HG03565 (cell line): ENCODE results near the gene TARP.
"Not testable (repeated sequence)": the region's sequence is repeated elsewhere in the genome, so short reads cannot be mapped to it uniquely, and the experiment has no call there.

ENCODE experiments used
- ATAC-seq: cut with Tn5 transposase; IDR thresholded peaks from one replicate; pipeline ENCODE4 v1.9.1; 2021; ENCODE audit warnings: mild to moderate bottlenecking, moderate library complexity; ENCODE audit not compliant: unreplicated experiment

Gene TARP

DNA sequence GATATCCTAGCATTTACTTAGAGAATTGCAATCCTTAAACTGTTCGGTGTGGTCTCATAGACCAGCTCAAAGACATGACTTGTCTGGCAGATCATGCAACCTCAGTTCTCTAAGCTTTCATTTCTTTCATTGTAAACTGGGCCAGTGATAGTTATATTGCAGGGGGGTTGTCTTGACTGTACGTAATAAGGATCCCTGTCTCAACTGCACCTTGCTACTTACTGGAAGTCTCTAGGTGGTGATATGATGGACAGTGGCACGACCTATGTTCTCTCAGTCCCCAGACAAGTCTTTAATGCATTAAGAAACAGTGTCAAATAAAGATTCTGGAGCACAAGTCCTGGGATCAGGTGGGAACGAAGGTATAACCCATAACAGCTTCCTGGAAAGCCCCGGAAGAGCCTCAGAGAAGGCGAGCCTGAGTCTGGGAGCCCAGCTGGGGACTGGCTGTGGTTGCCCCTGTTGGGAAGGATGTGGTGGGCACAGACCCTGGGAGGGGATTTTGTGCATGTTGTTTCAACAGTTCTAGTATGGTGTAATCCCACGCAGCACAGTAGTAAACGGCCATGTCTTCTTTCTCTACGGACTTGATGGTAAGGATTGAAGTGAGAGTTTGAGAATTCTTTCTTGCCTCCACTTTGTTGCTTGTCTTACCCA is 26.0 kb upstream of the TARP start:
- no peak for ATAC-seq

DNA sequence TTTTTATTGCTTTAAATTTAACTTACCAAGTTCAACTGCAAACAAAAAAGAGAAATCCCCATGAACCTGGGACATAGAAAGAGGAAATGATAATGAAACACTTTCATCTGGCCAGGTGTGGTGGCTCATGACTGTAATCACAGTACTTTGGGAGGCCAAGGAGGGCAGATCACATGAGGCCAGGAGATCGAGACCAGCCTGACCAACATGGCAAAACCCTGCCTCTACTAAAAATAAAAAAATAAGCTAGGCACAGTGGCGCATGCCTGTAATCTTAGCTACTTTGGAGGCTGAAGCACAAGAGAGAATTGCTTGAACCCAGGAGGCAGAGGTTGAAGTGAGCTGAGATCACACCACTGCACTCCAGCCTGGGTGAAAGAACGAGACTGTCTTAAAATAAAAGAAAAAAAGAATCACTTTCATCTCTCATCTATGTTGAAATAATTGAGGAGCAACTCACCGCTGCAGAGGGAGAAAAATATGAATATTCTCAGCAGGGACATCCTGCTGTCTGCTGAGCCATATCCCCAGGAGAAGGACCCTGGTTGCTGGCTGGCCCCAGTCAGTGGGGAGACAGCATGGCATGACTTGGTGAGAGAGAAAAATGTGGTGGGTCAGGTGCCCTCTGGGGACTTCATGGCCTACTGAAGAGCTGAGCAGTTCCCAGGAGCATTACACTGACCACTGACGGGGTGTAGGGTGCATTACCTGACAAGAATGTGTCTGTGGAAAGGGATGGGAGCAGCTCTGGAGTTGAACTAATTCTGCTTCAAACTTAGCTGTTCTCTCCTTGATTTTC is 22.8 kb upstream of the TARP start:
- ATAC-seq: no peak

DNA sequence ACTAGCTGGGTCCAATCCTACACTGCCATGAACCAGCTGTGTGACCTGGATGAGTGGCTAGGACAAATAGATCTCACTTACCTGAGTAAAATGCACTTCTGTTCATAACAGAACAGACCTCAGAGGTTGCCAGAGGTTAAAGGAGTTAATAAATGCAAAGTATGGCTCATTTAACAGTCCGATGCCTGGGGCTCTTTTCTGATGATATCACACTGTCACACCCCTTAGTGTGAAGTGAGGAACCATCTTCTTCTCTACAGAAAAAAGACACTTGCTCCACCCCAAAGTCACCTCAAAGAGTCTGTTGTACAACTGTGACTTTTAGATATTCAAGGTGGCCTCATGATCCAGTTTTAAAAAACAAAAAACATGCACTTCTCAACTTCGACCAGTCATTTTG is 21.5 kb upstream of the TARP start:
- no peak for ATAC-seq

GRCh38 chr7:38292442-38292841 is 19.0 kb upstream of the TARP start:
- ATAC-seq: no peak

- no peak for ATAC-seq
Observed at GRCh38 chr7:38291650-38292049, 18.2 kb upstream of the TARP start.

- ATAC-seq: no peak
Observed at GRCh38 chr7:38291117-38291647, 17.7 kb upstream of the TARP start.

DNA sequence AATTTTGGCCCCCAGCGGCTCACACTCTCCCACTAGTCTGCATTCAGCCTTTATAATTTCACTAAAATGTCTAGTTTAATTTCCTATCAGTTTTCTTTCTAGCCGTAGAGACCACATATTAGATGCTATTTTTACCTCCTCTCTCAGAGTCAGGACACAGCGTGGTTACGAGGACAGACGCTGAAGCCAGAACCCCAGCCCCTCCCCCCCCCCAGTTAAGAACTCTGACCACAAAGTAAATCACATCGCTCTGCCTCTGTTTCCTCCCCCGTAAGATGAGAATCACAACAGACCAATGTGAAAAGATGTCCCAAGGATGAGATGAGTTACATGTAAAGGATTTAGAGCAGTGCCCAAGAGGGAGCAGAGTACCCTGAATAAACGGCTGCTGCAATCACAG is 11.1 kb upstream of the TARP start:
- ATAC-seq: no peak

GRCh38 chr7:38283809-38284208 is 10.4 kb upstream of the TARP start:
- ATAC-seq: no peak

- no peak for ATAC-seq
Observed at GRCh38 chr7:38283107-38283506, 9.7 kb upstream of the TARP start.

DNA sequence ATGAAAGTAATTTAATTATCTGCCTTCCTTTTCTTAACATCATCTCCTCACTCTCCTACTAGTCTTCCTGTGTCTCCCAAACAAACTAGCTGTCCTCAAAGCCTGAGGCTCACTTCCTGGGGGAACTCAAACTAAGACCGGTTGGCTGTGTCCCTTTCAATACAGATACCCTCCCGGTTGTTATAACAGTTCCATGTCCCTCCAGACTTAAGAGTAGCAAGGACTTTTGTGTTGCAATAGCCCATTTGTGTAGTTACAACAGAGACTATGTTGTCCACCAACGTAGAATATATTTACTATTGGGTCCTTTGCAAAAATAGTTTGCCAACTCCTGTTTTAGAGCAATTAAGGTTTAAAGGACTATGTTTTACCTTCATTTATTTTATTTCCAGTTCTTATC is 8.6 kb upstream of the TARP start:
- ATAC-seq: no peak

GRCh38 chr7:38281266-38281665 is 7.8 kb upstream of the TARP start:
- no peak for ATAC-seq

GRCh38 chr7:38280707-38281106 is 7.3 kb upstream of the TARP start:
- ATAC-seq: no peak

DNA sequence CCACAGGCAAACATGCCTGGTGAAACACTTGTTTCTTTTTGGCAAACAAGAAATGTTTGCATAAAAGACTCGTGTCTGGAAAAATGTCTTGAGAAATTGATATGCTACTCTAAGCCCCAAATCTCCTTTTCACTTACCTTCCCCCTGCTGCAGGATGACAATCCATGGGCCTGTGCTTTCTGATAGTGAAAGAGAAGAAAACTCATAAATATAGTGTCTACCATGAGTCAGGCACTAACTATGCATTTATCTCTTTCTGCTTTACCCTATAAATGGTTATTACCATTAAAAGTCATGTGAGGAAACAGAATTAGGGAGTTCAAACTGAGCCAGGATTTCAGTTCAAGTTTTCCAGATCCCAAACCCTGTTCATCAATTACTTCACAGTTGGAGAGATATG is 6.6 kb upstream of the TARP start:
- ATAC-seq: no peak

DNA sequence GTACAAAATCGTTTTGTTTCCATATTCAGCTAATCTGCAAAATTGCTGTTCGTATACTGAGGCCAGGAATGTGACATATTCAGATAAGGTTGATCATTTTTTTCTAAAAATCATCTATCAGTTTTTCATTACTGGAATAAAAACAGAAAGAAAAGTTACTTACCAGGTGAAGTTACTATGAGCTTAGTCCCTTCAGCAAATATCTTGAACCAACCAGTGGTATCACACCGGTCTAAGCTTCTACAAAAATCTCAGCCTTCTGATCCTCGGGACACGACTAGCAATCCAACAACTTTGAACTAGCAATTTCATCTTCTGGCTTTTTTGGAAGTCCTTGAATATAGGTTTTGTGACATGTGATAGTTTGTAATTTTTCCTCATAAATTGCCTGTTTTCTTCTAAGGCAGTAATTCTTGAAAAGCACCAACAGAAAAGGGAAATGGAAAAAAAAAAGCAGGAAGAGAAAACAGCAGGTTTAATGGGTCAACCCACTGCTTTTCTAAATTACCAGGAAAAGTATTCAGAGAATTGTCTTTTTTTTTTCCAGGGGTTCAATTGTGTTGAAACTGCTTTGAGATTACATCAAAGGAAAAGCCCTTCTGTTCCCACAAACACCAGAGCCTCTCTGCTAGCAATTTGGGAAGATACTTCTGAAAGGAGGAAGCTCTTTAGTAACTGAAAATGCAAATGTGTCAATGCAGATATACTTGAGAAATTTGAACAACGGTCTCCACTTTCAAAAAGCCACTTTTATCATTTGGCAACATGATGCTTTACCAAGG is 2.9 kb upstream of the TARP start:
- no peak for ATAC-seq

DNA sequence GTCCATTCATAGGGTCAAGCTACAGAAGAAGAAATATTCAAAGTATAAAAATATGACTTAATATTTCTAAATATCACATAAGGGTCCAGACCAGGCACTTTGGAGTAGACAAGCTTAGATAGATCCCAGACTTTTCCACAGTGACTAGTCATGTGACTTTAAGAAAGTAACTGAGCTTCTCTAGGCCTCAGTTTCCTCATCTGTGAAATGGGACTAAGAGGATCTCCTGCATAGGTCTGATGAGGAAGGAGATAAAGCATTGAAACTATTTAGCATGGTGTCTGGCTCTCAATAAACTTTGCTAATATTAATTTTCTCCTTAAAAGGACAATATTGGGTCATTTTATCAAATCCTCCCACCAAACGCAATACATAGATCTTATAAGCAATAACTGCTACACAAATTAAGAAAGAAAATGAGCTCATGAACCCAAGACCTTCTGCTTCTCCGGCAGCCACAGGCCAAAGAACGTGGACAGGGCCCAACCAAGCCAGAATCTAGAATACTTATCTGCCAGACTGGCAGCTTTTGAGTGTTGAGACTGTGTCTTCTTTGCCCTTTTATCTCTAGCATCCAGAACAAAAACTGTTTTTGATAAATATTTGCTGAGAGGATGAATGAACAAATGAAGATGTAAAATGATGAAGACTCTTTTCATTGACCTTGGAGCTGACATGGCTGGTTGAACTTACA is 1.6 kb upstream of the TARP start:
- no peak for ATAC-seq

GRCh38 chr7:38274486-38274885 is 1.1 kb upstream of the TARP start:
- ATAC-seq: no peak

DNA sequence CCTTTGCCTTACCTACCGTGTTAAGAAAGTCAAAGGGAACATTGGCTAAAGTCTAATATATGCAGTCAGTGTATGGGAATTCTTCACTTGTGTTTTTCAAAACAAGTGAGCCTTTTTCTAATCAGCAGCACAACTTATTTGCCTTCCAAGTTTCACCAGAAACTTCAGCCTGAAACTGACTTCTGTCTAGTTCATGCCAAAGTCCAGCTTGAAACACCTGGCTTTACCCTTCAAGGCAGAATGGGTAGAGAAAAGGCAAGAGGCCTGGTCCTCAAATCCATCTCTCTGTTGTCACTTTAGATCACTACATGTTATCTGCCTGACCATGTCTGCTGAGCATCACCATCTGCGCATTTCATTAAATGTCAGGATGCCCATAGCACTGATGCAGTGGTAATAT is 3.0 kb downstream of the TARP start:
- not testable (repeated sequence) for ATAC-seq

DNA sequence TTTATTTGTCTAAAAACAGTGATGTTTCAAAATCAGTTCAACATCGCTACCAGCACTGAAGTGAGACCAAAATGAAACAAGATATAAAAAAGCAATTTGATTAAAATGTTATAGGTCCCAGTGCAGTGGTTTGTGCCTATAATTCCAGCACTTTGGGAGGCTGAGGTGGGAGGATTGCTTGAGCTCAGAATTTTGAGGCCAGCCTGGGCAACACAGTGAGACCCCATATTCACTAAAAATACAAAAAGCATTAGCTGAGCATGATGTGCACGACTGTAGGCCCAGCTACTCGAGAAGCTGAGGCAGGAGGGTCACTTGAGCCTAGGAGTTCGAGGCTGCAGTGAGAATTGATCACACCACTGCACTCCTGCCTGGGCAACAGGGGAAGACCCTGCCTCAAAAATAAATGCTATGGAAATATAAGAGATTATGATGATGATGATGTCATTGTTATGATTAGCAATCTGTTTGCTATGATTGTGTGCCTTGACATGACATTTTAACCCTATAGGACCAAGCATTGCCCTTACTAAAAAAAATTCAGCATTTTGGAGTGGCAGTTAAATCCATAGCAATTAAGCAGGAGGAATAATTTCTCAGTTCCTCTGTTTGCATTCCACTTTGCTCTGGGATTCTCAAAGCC is 3.6 kb downstream of the TARP start:
- not testable (repeated sequence) for ATAC-seq

GRCh38 chr7:38265958-38266357 is 7.5 kb downstream of the TARP start:
- ATAC-seq: not testable (repeated sequence)

- not testable (repeated sequence) for ATAC-seq
Observed at GRCh38 chr7:38264602-38265001, 8.8 kb downstream of the TARP start.
